Head of caudate nucleus (tissue), 42 donors: ENCODE results near the gene MYL5.

ENCODE experiments used
- DNase-seq, 42 donors: peaks; one replicate each; pipeline versions ENCODE4 v3.0.0 to v3.0.0-alpha.2; 2020 to 2021; ENCODE audit warnings: mixed read lengths in 7 of 42
- intact Hi-C: fragments of 100-400 bp; cut with DNase I; formaldehyde crosslinking; loops from one replicate; pipeline ENCODE4 v1.15.0; 2022

Gene MYL5

GRCh38 chr4:680551-680927 lies 6.2 kb downstream of the MYL5 start:
- peak in 1 of 42 donors; percentile 15 for DNase-seq
- intact Hi-C loops = no loop called here

GRCh38 chr4:680928-681645 lies 6.7 kb downstream of the MYL5 start:
- peak in 9 of 42 donors; percentile 26 to 65 (median 46) for DNase-seq

GRCh38 chr4:681736-682451 lies 7.6 kb downstream of the MYL5 start:
- intact Hi-C loops = no loop called here
- DNase-seq = peak in 3 of 42 donors; percentile 16 to 78 (median 54)

More at GRCh38 chr4:680928-681645, 6.7 kb downstream of the MYL5 start:
- intact Hi-C loops = no loop called here

- peak in 1 of 42 donors; percentile 22 for DNase-seq
- intact Hi-C loops = no loop called here
Observed at GRCh38 chr4:682490-683172, 8.3 kb downstream of the MYL5 start.

- DNase-seq = peak in 1 of 42 donors; percentile 20
- intact Hi-C loops = no loop called here
Observed at GRCh38 chr4:683247-683897, 9.0 kb downstream of the MYL5 start.

- intact Hi-C loops = no loop called here
- DNase-seq = peak; percentile 55 to 87 (median 75)
Observed at GRCh38 chr4:683982-684622, 9.8 kb downstream of the MYL5 start.

- intact Hi-C loops = no loop called here
- peak in 1 of 42 donors; percentile 20 for DNase-seq
Observed at GRCh38 chr4:684623-685327, 10.4 kb downstream of the MYL5 start.

- peak in 1 of 42 donors; percentile 24 for DNase-seq
- intact Hi-C loops = no loop called here
Observed at GRCh38 chr4:685679-686412, 11.5 kb downstream of the MYL5 start.

GRCh38 chr4:686413-687040 lies 12.2 kb downstream of the MYL5 start:
- intact Hi-C loops = no loop called here
- peak in 1 of 42 donors; percentile 23 for DNase-seq

GRCh38 chr4:687048-687970 lies 13.0 kb downstream of the MYL5 start:
- DNase-seq = peak in 10 of 42 donors; percentile 22 to 73 (median 53)
- intact Hi-C loops = no loop called here

GRCh38 chr4:687971-688853 lies 13.9 kb downstream of the MYL5 start:
- DNase-seq = no peak
- intact Hi-C loops = no loop called here

- peak in 1 of 42 donors; percentile 28 for DNase-seq
- intact Hi-C loops = no loop called here
Observed at GRCh38 chr4:688854-689681, 14.7 kb downstream of the MYL5 start, which contains the start of gene SLC49A3. TSS of gene SLC49A3 (minus strand) at chr4:689151. CDS start at chr4:689127, 24 bp downstream.

- DNase-seq = peak in 1 of 42 donors; percentile 27
- intact Hi-C loops = no loop called here
Observed at GRCh38 chr4:689723-690122, 15.4 kb downstream of the MYL5 start.
